ENCODE data around the gene ITIH2.
A peak's percentile ranks its signal among the peaks of the same experiment; 100 is the strongest.
"Not testable (repeated sequence)": the region's sequence is repeated elsewhere in the genome, so short reads cannot be mapped to it uniquely, and the experiment has no call there.

The ITIH2 gene

GRCh38 chr10:7748637-7749036, 45.5 kb downstream of the ITIH2 start:
- not testable (repeated sequence) for DNase-seq

DNA sequence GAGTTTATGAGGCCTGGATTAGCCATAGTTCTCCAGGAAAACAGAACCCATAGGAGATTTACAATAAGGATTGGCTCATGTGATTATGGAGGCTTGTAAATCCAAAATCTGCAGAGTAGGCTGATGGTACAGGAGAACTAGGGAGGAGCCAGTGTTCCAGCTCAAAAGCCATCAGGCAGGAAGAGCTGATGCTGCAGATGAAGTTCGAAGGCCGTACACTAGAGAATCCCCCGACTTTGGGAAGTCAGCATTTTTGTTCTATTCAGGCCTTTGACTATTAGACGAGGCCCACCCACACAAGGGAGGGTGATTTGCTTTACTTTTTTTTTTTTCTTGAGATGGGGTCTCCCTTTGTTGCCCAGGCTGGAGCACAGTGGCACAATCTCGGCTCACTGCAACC, 47.1 kb downstream of the ITIH2 start:
- DNase-seq: no peak

DNA sequence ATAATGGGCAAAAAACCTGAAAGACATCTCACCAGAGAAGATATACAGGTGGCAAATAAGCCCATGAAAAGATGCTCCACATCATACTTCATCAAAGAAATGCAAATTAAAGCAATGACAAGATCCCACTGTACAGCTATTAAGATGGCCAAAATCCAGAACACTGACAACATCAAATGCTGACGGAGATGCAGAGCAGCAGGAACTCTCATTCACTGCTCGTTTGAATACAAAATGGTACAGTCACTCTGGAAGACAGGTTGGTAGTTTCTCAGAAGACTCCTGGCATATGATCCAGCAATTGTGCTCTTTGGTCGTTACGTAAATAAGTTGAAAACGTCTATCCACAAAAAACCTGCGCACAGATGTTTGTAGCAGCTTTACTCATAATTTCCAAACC, 49.1 kb downstream of the ITIH2 start:
- no peak for DNase-seq

- DNase-seq: no peak
Measured at GRCh38 chr10:7755103-7755502, 52.0 kb downstream of the ITIH2 start.

GRCh38 chr10:7756360-7756992, 53.4 kb downstream of the ITIH2 start:
- peak; percentile 48 for DNase-seq

- peak; percentile 22 for DNase-seq
Measured at GRCh38 chr10:7763929-7764328, 60.8 kb downstream of the ITIH2 start.

- DNase-seq: no peak
Measured at GRCh38 chr10:7766241-7766640, 63.1 kb downstream of the ITIH2 start.

DNA sequence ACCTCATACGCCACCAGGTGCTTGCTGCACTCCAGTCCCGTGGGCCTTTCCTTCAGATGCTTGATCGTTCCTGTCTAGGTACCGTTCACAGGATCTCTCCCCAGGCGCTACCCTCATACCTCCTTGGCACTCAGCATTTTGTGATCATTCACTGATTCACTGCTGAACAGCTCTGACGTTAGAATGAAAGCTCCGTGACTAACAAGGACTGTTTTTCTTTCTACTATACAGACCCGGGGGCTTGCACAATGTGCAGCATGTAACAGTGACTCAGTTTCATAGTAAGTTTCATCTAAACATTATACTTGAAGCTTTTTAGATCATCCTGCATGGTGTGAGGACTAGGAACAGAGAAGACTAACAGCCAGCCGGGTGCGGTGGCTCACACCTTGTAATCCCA, 64.1 kb downstream of the ITIH2 start:
- no peak for DNase-seq

DNA sequence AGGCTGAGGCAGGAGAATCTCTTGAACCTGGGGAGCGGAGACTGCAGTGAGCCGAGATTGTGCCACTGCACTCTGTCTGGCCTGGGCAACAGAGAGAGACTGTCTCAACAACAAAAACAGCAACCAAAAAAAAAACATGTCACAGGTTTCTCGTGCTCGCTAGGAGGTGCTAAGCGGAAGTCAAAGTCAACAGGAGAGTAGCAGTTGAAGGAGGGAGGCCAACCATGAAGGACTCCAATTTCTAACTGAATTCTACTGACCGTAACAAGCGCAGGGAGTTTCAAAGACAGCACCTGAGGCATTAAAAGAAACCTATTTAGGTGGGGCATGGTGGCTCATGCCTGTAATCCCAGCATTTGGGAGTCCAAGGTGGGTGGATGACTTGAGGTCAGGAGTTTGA, 65.3 kb downstream of the ITIH2 start:
- no peak for DNase-seq

- no peak for DNase-seq
Measured at GRCh38 chr10:7773845-7774801, 71.0 kb downstream of the ITIH2 start.

- DNase-seq: no peak
Measured at GRCh38 chr10:7776777-7777176, 73.7 kb downstream of the ITIH2 start.

DNA sequence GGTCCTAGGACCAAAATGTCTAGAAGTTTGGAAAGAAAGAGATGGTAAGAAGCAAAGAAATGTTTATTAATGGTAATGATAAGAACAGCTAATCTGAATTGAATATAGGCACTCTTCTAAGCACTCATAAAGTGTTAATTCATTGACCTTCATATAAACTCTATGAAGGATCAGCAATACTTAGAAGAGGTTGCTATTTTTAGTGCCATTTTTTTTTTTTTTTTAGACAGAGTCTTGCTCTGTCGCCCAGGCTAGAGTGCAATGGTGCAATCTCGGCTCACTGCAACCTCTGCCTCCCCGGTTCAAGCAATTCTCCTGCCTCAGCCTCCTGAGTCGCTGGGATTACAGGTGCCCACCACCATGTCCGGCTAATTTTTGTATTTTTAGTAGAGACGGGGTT, 79.1 kb downstream of the ITIH2 start:
- peak; percentile 44 for DNase-seq

- DNase-seq: peak; percentile 46
Measured at GRCh38 chr10:7786430-7786829, 83.3 kb downstream of the ITIH2 start.

DNA sequence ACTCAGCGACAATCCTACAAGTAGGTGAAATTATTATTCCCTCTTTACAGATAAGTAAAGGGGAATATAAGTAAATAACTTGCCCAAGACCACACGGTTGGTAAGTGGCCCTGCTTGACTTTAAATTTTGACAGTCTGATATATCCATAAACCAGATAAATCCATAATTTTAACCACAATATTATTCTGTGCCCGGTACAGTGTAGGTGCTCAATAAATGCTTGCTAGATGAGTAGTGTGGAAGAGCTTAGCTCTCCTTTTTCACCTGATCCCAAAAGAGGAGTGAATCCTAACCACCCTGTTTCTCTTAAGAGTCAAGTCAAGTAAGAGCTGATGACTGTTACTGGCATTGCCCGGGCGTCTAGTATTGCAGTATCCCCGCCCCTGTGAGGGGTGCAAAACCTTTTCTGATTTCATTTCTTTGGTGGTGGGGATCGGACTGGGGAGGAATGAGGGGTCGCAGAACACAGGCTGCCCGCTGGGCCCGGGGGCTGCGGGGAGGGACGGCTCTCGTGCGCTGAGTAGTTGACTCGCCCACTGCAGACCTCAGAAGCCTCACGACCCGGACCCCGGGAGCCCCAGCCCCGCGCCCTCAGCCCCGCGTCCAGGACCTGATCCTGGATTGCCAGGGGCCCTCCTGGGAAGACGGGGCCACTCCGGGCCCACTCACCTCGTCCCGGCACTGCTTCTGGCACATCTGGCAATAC, 84.2 kb downstream of the ITIH2 start:
- DNase-seq: no peak

DNA sequence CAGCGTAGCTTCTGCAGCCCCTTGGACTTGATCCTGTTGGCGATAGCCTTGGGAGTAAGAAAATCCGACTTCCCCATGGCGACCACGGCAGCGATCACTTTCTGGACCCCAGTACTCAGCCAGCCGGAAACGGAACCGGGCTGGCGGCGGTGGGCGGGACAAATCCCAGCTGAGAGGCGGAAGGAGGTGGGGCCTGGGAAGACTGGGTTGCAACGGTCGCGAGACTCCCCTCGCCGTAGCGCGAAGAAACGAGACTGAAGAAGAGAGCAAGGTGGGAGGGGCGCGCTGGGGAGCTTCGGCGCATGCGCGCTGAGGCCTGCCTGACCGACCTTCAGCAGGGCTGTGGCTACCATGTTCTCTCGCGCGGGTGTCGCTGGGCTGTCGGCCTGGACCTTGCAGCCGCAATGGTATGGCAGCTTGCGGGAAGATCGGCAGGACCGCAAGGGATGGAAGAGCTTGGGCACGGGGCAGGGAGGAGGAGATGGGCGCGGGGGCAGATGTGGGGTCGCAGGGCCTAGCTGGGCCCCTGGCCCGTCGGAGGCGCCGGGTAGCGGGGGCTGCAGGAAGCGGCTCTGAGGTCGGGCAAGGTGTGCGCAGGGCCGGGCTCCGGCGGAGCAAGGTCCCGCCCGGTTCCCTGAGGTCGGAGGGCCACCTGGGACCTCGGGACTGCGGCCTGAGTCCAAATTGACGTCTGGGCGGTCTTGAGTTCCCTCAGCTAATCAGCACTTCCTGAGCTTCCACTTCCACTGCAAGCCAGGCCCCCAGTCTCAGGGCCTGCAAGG, 84.9 kb downstream of the ITIH2 start, which contains the start of the genes ATP5F1C and KIN:
Gene ATP5F1C (plus strand): TSS at position 321 of the 782 bp plus-strand sequence. CDS start 31 bp downstream, at position 352.
Gene KIN (minus strand): TSS at position 137 of the 782 bp plus-strand sequence. CDS start 60 bp downstream, at position 77.
- DNase-seq: peak; percentile 93

DNA sequence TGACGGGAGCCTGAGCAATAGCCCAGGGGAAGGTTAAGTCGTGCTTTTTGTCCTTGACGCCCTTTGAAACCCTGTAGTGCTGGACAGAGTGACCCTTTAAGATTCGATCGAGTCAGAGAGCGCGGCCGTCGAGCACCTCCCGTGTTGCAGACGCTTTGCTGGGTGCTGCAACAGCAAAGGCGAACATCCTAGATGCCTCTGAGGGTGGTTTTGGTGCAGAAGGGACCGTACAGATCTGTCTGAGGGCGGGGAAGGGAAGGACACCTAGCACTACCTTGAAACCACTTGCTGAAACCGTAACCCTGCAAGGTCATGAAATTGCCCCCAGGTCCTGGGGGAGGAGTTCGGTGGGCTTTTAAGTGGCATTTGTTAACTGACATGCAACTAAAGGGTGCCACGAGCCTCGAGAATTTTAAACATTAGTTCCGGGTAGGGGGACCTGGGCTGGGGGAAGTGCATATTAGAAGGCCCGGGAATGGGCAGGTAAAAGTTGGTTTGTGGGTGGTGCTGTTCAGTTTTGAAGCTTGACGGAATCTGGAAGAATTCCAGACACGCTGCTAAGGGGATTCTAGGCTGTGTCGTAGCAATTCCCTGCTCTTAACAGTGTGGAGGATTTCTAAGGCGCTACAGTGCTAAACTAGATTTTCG, 85.6 kb downstream of the ITIH2 start:
- DNase-seq: no peak

DNA sequence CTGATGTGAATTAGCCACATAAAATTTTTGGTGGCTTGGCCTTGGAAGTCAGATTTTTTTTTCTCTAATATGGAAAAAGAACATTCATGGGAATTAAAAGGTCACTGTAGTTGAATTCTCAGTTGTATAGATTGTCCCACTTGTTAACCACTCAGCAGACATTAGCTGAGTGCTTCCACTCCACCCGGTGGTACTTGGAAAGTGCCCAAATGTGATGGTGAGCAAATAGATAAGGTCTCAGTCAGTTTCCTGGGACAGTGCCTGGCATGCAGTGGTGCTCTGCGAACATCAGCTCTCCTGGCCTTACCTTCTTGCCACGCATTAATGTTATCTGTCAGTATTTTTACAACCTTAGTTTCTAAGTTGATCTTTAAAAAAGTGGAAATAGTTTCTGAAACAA, 86.3 kb downstream of the ITIH2 start:
- no peak for DNase-seq

DNA sequence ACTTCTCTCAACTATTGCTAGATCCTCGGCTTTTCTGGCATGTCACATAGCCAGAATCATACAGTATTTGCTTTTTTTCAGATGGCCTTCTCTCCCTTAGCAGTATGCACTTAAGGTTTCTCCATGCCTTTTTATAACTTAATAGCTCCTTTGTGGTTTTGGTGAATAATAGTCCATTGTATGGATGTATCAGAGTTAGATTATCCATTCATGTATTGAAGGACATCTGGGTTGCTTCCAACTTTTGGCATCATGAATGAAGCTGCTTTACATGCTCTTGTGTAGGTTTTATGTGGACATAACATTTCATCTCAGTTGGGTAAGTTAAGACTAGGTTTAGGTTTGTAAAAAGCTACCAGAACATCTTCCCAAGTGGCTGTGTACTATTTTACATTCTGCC, 89.4 kb downstream of the ITIH2 start:
- no peak for DNase-seq

DNA sequence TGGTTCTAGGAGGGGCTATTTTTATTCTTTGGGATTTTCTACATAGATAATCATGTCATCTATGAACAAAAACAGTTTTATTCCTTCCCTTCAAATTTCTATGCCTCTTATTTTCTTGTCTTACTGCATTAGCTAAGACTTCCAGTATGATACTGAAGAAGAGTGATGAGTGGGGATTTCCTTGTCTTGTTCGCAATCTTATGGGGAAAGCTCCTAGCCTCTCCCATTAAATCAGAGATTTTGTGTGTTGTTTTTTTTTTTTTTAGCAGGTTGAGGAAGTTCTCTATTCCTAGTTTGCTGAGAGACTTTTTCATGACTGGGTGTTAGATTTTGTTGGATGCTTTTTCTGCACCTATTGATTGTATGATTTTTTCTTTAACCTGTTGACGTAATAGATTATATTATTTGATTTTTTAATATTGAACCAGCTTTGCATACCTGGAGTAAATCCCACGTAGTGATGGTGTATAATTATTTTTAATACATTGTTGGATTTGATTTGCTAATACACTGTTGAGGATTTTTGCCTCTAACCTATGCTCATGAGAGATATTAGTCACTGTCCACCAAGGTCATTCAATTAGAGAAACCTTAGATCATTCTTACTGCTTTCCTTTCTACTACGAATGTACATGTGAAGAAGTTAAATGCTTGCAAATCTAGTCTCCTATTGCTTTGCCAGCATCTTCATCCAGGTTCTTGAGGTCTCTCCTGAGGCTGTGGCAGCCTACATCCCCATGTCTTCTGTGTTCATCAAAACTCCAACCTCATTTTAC, 91.3 kb downstream of the ITIH2 start:
- DNase-seq: no peak

DNA sequence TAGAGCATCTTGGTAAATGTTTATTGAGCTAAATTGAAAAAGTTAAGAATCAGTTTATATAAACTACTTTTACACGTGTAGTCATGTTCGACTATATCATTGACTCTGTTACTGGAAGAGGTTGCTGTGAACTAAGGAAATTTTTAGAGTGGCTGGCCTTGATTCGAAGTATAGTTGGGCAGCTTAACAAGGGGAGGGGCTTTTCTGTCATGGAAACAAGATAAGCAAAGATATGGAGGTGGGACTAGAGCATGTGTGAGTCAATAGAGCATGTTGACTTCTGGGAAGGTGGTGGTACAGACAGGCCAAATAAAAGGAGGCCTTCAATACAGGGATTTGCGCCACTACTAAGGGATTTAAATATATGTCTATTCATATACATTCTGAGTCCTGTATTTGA, 92.5 kb downstream of the ITIH2 start:
- no peak for DNase-seq

DNA sequence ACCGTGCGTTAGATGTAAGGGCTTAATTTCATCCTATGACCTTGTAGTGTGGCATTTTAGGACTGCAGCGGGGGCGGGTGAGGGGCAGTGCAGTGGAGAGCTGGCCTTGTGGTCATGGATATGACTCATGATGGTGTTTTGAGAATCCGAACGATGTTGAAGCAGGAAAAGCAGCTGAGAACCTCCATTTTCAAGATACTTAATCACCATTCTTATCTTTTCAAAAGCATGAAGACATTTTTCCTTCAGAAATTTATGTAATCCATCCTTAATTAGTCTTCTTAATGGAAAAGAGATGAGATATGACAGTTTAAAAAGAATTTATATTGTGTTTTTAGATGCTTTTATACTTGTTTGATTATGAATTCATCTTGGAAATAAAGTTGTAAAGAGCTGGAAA, 94.5 kb downstream of the ITIH2 start:
- peak; percentile 68 for DNase-seq
